Activated T-cell treated with anti-CD3 and anti-CD28 coated beads, Interleukin-2, amount 50 U/mL, for 72 hours (primary cell): ENCODE results near the gene LYZL2. TPM values are rescaled to one million over a fixed set of nuclear protein-coding genes. Genes with fewer than 3 reads are reported as not detected.
"Not testable (repeated sequence)": the region's sequence is repeated elsewhere in the genome, so short reads cannot be mapped to it uniquely, and the experiment has no call there.

ENCODE experiments used
- ATAC-seq, 2 donors: fragments of 150-1000 bp; cut with Tn5 transposase; replicated peaks in 1 of 2; 2 replicates each; pipeline ENCODE4 v1.10.0; 2021; ENCODE audit warnings: moderate library complexity in 2 of 2, mild to moderate bottlenecking in 1 of 2
- DNase-seq, 2 donors: peaks; one replicate each; pipeline ENCODE4 v3.0.0; 2021 to 2022; ENCODE audit warnings: mixed read lengths in 1 of 2
- H3K27ac Mint-ChIP-seq: one replicate; pipeline ENCODE4 v1.8.0; 2022; ENCODE audit warnings: mild to moderate bottlenecking, moderate library complexity, mixed read lengths
- H3K27me3 Mint-ChIP-seq: one replicate; pipeline ENCODE4 v1.8.0; 2022; ENCODE audit warnings: low read depth, mixed read lengths
- H3K36me3 Mint-ChIP-seq, 2 donors: one replicate each; pipeline ENCODE4 v1.8.0; 2022; ENCODE audit warnings: mixed read lengths in 2 of 2, mild to moderate bottlenecking in 1 of 2; ENCODE audit not compliant: insufficient read depth in 2 of 2
- H3K4me1 Mint-ChIP-seq: one replicate; pipeline ENCODE4 v1.8.0; 2022; ENCODE audit warnings: low read depth, mixed read lengths
- H3K4me3 Mint-ChIP-seq, 2 donors: one replicate each; pipeline ENCODE4 v1.8.0; 2022; ENCODE audit warnings: mild to moderate bottlenecking in 2 of 2, mixed read lengths in 2 of 2, moderate library complexity in 2 of 2
- H3K9me3 Mint-ChIP-seq, 2 donors: one replicate each; pipeline ENCODE4 v1.8.0; 2022; ENCODE audit warnings: mixed read lengths in 2 of 2
- total RNA-seq, 2 donors: library from RNA; stranded (reverse); gene quantifications; one replicate each; pipeline ENCODE4 v1.2.3, GENCODE V29; 2022

Gene LYZL2
- not detected for total RNA-seq

DNA sequence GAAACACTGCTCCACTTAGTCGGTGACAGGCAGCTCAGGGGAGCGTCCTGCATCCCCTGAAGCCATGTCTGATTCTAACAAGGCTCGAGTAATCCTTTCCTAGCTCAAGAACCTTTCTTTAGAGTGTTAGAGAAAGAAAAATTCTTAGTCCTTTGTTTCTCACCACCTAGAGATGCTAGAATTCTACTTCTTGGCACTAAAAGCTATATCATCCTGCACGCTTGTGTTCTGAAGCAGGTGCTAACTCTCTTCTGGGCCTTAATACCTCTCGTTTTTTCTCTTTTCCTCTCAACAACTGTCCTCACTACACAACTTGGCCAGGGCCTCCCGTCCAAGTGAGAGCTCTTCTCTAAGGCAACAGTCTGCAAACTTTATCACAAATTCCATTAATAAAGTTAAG is at the start of gene LYZL2:
Gene LYZL2 (minus strand): TSS at position 101 of the 400 bp plus-strand sequence. CDS start 2,838 bp downstream, outside the sequence.
- DNase-seq (no peak), ATAC-seq (no peak)
- no peak within 1 kb of the TSS for H3K4me3 Mint-ChIP-seq

GRCh38 chr10:30677616-30678015 is 48.1 kb upstream of the LYZL2 start:
- ATAC-seq (peak; percentile 82 to 84), DNase-seq (peak; percentile 80 to 82)
- Mint-ChIP-seq H3K27ac (peak overlapping the region; percentile 34), H3K4me1 (peaks cover 61% of the 10 kb centered on the region), H3K36me3 (peaks cover 7 to 16% of the 10 kb centered on the region in 2 donors), H3K9me3 (peaks cover 2 to 12% of the 10 kb centered on the region in 2 donors)
- H3K27me3 Mint-ChIP-seq, H3K4me3 Mint-ChIP-seq: not testable (repeated sequence)

More for the DNA sequence above, at the start of gene LYZL2:
- Mint-ChIP-seq H3K9me3 (no peaks in the 10 kb centered on the region), H3K27me3 (peaks cover 2% of the 10 kb centered on the region), H3K27ac (no peak within 1 kb of the TSS), H3K4me1 (no peaks in the 10 kb centered on the region), H3K36me3 (no peaks in the 10 kb centered on the region)

DNA sequence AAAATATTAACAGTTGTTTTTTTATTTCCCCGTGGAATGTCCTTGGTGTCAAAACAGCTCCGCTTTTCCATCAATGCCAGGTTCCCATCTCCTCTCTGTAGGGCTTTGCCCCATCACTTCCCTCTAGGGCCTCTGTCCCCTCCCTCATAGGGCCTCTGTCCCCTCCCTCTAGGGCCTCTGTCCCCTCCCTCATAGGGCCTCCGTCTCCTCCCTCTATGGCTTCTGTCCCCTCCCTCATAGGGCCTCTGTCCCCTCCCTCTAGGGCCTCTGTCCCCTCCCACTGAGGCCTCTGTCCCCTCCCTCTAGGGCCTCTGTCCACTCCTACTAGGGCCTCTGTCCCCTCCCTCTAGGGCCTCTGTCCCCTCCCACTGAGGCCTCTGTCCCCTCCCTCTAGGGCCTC is 47.6 kb upstream of the LYZL2 start:
- Mint-ChIP-seq H3K9me3 (peaks cover 2 to 12% of the 10 kb centered on the region in 2 donors), H3K36me3 (peaks cover 7 to 16% of the 10 kb centered on the region in 2 donors), H3K4me1 (peaks cover 61% of the 10 kb centered on the region), H3K4me3 (peak overlapping the region; percentile 35 to 56)
- peak; percentile 53 to 58 for DNase-seq
- H3K27ac Mint-ChIP-seq, H3K27me3 Mint-ChIP-seq: not testable (repeated sequence)
- peak; percentile 58 to 60 for ATAC-seq

DNA sequence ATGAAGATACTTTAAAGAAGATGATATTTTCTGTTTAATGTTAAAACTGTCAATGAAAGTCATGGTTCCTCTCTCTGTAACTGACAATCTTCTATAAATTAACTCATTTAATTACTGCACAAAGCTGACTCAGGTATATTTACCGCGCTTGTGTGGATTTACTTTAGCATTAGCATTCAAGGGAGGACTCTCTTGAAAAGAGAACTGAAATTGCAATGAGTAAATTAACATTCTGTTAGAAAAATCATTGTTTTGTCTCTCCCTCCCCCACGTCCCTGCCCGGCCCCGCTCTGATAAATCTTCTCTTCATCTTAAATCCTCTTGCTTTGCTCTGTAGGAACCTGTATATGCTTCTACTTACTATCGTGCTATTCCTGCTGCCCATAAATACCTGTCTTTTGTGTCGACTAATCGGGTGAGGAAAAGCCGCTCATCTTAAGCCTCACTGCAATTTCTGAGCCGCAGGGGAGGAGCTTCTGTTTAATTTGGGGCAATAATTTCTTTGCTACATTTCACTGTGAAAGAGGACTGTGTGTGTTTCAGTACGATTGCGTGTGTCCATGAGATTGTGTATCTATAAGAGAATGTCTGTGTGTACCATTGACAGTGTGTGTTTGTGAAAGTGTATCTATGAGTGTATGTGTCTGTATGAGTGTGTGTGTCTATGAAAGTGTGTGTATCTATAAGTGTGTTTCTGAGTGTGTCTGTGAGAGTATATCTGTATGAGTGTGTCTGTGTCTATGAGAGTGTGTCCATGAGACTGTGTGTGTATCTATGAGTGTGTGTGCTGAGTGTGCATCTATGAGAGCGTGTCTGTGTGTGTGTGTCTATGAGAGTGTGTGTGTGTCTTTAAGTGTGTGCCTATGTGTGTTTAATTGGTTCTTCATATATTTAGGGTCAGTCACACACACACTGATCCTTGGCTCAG is 46.5 kb upstream of the LYZL2 start:
- peak in 1 of 2 donors; percentile 29 for ATAC-seq
- H3K27ac Mint-ChIP-seq, result no peak overlapping the region

GRCh38 chr10:30674796-30675195 is 45.2 kb upstream of the LYZL2 start:
- H3K36me3 Mint-ChIP-seq, result peaks cover 5 to 8% of the 10 kb centered on the region in 2 donors
- H3K9me3 Mint-ChIP-seq, result peaks cover 2 to 5% of the 10 kb centered on the region in 2 donors
- peak overlapping the region in 1 of 2 donors; percentile 62 for H3K4me3 Mint-ChIP-seq
- peaks cover 52% of the 10 kb centered on the region for H3K4me1 Mint-ChIP-seq
- H3K27ac Mint-ChIP-seq, result peak overlapping the region; percentile 71
- ATAC-seq (no peak), DNase-seq (no peak)
- peaks cover 7% of the 10 kb centered on the region for H3K27me3 Mint-ChIP-seq

More for the DNA sequence above, 46.5 kb upstream of the LYZL2 start:
- H3K4me3 Mint-ChIP-seq, result no peak overlapping the region
- no peak for DNase-seq
- peaks cover 57% of the 10 kb centered on the region for H3K4me1 Mint-ChIP-seq
- H3K27me3 Mint-ChIP-seq, result peaks cover 9% of the 10 kb centered on the region
- peaks cover 7 to 16% of the 10 kb centered on the region in 2 donors for H3K36me3 Mint-ChIP-seq
- peaks cover 2 to 12% of the 10 kb centered on the region in 2 donors for H3K9me3 Mint-ChIP-seq

- H3K27ac Mint-ChIP-seq, H3K36me3 Mint-ChIP-seq, ATAC-seq, DNase-seq, H3K4me3 Mint-ChIP-seq, H3K9me3 Mint-ChIP-seq: not testable (repeated sequence)
- H3K27me3 Mint-ChIP-seq, result peaks cover 18% of the 10 kb centered on the region
- peaks cover 38% of the 10 kb centered on the region for H3K4me1 Mint-ChIP-seq
These were observed 43.7 kb upstream of the LYZL2 start for GRCh38 chr10:30673262-30673661.

- Mint-ChIP-seq H3K4me1 (peaks cover 33% of the 10 kb centered on the region), H3K4me3 (peak overlapping the region; percentile 22 to 63)
These were observed 42.8 kb upstream of the LYZL2 start for GRCh38 chr10:30672338-30672737.

GRCh38 chr10:30671026-30671616 is 41.6 kb upstream of the LYZL2 start:
- Mint-ChIP-seq H3K27me3 (peaks cover 23% of the 10 kb centered on the region), H3K36me3 (no peaks in the 10 kb centered on the region), H3K27ac (peak overlapping the region; percentile 35), H3K9me3 (no peaks in the 10 kb centered on the region), H3K4me1 (peaks cover 33% of the 10 kb centered on the region), H3K4me3 (peak overlapping the region; percentile 52 to 87)
- DNase-seq, result peak; percentile 47 to 57
- ATAC-seq, result peak; percentile 68 to 73

More at GRCh38 chr10:30672338-30672737, 42.8 kb upstream of the LYZL2 start:
- not testable (repeated sequence) for DNase-seq, H3K9me3 Mint-ChIP-seq, H3K36me3 Mint-ChIP-seq
- Mint-ChIP-seq H3K27me3 (peaks cover 18% of the 10 kb centered on the region), H3K27ac (peak overlapping the region; percentile 59)
- ATAC-seq, result peak in 1 of 2 donors; percentile 16

DNA sequence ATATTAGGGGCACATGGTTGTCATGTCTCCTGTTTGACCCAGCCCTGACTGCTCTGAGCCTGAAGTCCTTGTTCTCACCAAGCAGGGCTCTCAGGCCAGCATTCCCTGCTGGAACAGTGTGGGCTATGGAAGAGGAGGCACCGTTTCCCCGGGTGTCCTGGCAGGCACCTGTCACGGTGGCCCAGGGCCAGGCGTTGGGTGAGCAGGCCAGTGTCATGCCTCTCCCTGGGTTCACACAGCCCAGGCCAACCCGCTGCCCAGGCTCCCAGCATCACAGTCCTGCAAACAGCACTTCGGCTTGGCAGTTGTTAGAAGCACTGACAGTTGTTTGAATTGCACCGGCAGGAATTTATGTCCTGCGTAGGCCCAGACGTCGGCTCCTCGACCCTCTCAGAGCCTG is 38.4 kb upstream of the LYZL2 start:
- H3K27ac Mint-ChIP-seq, ATAC-seq, H3K9me3 Mint-ChIP-seq, H3K36me3 Mint-ChIP-seq, DNase-seq, H3K4me3 Mint-ChIP-seq: not testable (repeated sequence)
- Mint-ChIP-seq H3K4me1 (peaks cover 30% of the 10 kb centered on the region), H3K27me3 (peaks cover 39% of the 10 kb centered on the region)

GRCh38 chr10:30663403-30663802 is 33.9 kb upstream of the LYZL2 start:
- DNase-seq, H3K9me3 Mint-ChIP-seq, H3K4me1 Mint-ChIP-seq, H3K36me3 Mint-ChIP-seq, H3K4me3 Mint-ChIP-seq, H3K27ac Mint-ChIP-seq, ATAC-seq: not testable (repeated sequence)
- peaks cover 48% of the 10 kb centered on the region for H3K27me3 Mint-ChIP-seq

DNA sequence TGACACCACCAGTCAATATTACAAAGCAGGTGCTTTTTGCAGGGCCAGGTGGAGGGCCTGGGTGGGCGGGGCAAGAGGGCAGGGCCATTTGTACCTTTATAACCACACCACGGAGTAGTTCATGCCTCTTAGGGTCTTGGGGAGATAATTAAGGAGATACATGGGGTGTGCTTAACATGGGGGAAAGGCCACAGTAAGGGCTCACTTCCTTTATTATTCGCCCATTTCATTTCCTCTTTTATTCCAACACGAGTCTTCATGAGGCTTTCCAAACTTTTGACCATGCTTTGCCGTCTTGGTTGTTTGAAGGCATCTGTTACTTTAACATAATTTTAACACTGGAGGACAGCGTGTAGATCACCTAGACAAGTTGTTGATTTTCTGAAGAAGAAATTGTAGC is 33.3 kb upstream of the LYZL2 start:
- ATAC-seq (no peak), DNase-seq (no peak)

DNA sequence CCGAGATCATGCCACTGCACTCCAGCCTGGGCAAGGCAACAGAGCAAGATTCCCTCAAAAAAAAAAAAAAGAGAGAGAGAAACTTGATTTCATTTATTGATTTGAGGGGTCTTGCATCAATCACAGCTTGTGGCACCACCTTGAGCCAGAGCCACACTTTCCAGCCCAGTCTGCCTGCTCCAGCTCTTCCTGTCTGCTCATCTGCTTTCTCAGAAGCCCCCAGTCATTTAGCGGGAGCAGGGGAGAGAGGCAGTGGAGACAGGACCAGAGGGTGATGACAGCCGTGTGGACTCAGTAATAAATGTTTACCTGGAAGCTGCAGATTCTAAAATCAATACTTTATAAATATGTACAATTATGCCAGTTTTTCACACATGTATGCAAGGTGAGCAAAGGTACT is 30.8 kb upstream of the LYZL2 start:
- H3K36me3 Mint-ChIP-seq, H3K9me3 Mint-ChIP-seq, H3K4me1 Mint-ChIP-seq, H3K4me3 Mint-ChIP-seq, ATAC-seq, H3K27ac Mint-ChIP-seq, DNase-seq: not testable (repeated sequence)
- H3K27me3 Mint-ChIP-seq, result peaks cover 70% of the 10 kb centered on the region

More for the DNA sequence above, 33.3 kb upstream of the LYZL2 start:
- peaks cover 8% of the 10 kb centered on the region for H3K4me1 Mint-ChIP-seq
- H3K36me3 Mint-ChIP-seq, result no peaks in the 10 kb centered on the region
- no peak overlapping the region for H3K4me3 Mint-ChIP-seq
- peaks cover 54% of the 10 kb centered on the region for H3K27me3 Mint-ChIP-seq
- no peak overlapping the region for H3K27ac Mint-ChIP-seq
- no peaks in the 10 kb centered on the region for H3K9me3 Mint-ChIP-seq

DNA sequence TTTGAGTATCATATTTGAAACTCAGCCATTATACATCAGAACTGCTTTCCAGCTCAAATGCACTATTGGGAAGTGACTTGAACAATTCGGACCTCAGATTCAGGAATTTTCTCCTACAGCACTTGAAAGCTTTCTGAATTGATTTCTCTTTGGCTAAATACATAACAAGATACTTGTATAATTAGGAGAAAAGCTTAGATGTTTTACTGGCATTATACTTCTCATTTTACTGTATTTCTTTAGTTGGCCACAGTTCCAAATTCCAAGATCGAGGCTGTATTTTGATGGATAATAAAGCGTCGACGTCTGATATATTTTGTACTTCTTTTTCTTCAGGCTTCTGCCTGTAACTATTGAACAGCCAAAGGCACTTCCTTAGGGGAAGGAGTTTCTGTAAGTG is 26.7 kb upstream of the LYZL2 start:
- Mint-ChIP-seq H3K4me3 (no peak overlapping the region), H3K27ac (no peak overlapping the region), H3K27me3 (peaks cover 67% of the 10 kb centered on the region), H3K36me3 (no peaks in the 10 kb centered on the region), H3K9me3 (no peaks in the 10 kb centered on the region), H3K4me1 (peaks cover 10% of the 10 kb centered on the region)
- no peak for ATAC-seq
- DNase-seq, result no peak
